HG03520 (cell line): ENCODE measurements around the gene SND1.
A peak's percentile ranks its signal among the peaks of the same experiment; 100 is the strongest.

Experiments used
- ATAC-seq: cut with Tn5 transposase; IDR thresholded peaks from one replicate; pipeline ENCODE4 v1.9.1; 2021; ENCODE audit warnings: mild to moderate bottlenecking, moderate library complexity; ENCODE audit not compliant: unreplicated experiment

The SND1 gene

GRCh38 chr7:127682140-127682539, 30.1 kb downstream of the SND1 start:
- ATAC-seq: no peak

DNA sequence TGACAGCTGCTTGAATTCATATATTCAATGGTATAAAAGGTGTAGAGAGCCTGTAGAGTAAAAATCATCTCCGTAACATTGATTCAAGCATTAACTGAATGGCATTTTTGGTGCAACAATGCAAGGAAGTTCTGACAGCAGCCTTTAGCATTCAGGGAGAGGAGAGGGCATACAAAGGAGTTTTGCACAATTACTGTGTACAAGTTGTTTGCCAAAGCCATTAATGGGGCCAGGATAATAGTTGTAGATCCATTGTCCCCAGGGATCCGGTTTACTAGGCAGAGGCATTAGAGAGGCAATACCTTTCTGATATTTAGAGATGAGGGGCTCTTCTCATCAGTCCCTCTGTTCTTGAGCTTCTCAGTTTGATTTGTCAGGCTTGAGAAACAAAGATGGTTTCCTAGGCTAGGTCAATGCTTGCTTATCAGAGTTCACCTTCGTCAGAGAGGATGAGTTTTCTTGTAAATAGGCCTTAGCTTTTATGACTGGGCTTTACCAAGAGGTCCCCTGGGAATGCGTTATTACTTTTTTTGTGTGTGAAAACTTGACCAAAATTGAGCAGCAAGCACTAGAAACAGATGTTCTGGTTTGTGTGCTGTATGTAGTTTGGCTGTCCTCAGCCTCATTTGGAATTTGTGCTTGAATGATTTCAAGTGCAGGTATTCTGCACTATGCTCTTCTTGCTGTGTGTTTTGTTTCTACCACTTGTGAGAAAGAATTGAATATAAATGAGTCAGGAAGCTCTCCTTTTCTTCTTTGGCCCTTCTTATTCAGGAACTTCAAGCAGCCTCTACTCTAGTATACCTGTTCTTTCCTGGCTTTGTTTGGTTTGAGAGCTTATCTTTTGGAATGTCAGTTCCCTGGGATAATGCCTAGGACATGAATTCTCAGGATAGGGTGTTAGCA, 32.0 kb downstream of the SND1 start:
- ATAC-seq: peak; percentile 61

DNA sequence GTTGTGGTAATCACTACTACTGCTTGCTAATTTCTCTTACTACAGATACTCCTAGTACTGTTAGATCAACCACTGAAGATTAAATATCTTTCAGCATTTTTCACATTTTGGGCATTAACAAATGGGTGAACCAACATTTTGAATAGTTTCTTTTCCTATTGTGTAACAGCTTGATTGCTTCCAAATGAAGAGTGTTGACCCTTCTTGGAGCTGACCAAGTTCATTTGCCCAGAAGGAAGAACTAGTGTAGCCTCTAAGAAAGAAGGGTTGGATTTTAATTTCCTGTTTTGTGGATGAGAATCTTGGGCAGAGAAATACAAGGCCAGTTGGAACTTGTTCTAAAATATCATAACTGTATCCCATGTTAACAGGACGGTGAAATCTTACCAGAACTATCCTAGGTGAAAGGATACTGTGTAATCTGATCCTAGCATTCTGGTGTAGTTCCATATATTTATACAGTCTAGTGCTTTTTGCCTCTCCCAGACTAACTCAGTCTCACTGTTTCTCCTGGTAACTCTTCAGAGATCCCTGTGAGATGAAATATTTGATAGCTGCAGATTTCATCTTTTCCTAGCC, 37.3 kb downstream of the SND1 start:
- ATAC-seq: no peak

DNA sequence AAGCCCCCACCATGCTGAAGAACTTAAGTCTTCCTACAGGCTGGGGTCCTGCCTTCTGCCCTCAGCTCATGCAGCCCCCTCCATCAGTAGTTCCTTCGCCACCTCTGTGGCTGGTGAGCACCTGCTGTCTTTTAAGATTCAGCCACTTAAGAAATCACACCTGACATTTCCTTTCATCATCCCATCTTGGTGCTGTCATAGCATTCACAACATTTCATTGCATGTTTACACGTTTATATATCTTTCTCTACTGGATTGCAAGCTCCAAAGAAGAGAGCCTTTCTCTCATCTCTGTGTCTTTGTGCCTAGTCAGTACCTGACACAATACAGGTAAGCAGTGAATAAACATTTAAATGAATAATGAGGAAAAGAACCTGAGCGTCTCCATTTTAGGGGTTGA, 38.3 kb downstream of the SND1 start:
- ATAC-seq: no peak

- ATAC-seq: no peak
Observed at GRCh38 chr7:127690806-127691205, 38.8 kb downstream of the SND1 start.

DNA sequence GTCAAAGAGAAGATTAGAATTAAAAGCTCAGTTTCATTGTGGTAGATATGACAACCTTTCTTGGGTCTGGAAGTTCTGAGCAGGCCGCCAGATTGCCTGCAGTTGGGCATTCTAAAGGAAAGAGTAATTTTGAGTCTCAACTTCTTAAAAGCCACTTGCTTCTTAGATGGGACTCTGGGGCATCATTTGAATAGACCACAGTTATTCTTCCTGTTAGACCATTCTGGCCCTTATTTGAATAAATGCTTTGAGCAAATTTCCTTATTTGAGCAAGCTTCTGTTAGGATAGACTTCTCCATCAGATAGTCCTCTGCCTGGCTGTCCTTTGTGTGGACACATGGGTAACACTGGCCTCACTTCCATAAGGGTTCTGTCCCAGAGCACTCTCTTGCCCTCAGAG, 40.2 kb downstream of the SND1 start:
- no peak for ATAC-seq

DNA sequence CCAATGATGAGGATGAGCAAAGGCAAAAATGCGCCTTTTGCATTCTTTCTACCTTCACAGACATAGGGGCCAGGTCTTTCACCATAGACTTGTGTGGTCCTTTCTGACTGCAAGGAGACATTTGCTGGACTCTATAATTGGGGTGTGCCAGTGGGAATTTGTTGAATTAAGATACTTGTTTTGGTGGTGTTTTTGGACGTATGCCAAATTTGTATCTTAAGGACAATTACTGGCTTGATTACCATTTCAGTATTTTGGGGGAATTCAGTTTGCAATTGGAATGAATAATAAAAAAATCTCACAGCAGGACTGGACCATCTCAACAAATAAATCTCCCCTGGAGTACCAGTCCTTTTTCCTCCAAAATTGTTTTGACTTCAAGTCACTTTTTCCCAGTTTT, 47.9 kb downstream of the SND1 start:
- ATAC-seq: no peak

DNA sequence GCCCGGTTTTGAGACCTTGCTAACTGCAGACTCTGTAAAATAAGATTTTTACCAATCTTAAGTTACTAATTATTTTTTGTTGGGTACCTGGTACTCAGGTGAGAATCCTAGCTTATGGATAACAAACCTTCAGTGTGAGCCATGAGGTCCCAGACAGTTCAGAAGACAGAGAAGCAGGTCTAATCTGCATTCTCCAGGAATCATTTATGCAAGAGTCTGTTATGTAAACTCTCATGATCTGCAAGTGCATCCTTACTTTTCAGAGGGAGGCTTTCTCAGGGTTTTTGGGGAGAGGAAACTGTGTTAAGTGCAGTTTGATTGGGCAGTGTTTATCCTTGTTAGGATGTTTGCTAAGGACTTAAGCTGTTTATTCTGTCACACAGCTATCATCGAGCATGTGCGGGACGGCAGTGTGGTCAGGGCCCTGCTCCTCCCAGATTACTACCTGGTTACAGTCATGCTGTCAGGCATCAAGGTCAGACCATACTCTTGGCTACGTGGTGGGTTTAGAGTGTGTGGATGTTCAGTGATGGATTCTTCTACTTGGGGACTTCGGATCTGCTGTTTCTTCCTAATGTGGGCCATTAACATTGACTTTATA, 50.2 kb downstream of the SND1 start:
- ATAC-seq: no peak

DNA sequence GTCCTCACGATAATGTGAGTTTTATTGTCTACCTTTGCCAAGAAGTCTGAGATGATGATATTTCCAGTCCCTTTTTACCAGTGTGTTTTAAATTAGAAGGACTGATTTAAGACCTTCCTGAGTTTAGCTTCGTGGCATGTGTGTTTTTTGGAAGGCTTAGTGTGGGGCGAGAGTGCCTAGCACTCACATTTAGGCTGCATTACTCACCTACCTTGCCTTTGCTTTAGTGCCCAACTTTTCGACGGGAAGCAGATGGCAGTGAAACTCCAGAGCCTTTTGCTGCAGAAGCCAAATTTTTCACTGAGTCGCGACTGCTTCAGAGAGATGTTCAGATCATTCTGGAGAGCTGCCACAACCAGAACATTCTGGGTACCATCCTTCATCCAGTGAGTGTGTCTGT, 50.9 kb downstream of the SND1 start:
- ATAC-seq: no peak

GRCh38 chr7:127704211-127704610, 52.2 kb downstream of the SND1 start:
- ATAC-seq: no peak

GRCh38 chr7:127705461-127705959, 53.5 kb downstream of the SND1 start:
- ATAC-seq: no peak

DNA sequence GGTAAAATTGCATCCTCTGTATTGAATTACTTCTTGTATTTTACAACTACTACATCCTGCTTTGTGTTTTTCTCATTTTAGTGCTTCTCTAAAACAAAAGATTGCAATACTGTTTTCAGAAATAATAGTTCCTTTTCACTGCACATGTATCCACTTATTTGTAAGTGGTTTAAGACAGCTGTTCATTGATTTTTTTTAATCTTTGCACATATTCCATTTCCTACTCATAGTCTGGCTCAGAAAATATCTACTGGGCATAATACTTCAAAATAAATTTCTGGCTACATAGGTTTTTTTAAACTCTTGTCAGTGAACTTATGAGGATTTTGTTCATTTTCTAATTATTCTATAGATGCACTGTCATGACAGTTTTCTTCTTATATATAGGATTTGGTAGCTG, 54.8 kb downstream of the SND1 start:
- no peak for ATAC-seq

DNA sequence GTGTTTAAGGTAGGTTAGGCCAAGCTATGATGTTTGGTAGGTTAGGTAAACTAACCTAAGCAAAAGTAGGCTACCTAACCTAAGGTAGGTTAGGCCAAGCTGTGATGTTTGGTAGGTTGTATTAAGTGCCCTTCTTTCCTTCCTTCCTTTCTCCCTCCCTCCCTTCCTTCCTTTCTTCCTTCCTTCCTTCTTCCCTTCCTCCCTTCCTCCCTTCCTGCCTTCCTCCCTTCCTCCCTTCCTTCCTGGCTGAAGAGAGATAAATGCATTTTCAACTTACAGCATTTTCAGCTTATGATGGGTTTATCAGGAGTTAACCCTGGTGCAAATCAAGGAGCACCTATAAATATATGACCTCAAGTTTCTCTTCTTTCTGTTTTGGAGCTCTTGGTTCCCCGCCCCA, 56.2 kb downstream of the SND1 start:
- ATAC-seq: no peak

- ATAC-seq: peak; percentile 55
Observed at GRCh38 chr7:127708788-127709187, 56.8 kb downstream of the SND1 start.

DNA sequence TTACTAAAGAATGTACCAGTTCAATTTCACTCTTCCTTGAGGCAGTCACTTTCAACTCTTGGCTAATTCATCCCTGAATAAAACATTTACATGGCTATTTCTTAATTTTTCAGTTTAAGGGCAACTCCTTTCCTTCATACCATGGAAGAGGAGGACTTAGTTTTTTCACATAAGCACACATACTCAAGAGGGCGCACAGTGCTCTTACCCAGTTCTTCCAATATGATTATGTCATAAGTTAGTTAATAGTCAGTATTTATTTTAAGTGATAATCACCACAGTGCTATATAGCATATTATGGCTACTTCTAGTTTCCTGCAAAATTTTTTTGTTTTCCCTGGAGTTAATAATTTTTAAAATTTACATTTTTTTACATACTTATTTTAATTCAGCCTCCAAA, 58.6 kb downstream of the SND1 start:
- no peak for ATAC-seq

DNA sequence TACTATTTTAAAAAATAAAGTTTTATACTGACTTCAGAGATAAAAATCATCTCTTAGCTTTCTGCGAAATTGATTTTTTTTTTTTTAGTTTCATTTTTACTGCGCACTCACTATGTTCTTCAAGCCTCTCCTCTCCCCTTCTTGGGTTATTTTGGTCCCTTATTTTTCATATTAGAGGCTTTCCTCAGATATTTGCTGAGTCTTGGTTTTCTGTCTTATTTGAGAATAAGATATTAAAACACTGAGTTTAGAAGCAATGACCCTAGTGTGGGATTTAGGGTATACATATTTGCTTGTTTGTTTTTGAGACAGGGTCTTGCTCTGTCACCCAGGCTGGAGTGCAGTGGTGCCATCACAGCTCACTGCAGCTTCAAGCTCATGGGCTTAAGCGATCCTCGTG, 59.9 kb downstream of the SND1 start:
- no peak for ATAC-seq

- no peak for ATAC-seq
Observed at GRCh38 chr7:127713006-127713405, 61.0 kb downstream of the SND1 start.

- ATAC-seq: no peak
Observed at GRCh38 chr7:127713758-127714157, 61.8 kb downstream of the SND1 start.

- no peak for ATAC-seq
Observed at GRCh38 chr7:127715272-127715671, 63.3 kb downstream of the SND1 start.

DNA sequence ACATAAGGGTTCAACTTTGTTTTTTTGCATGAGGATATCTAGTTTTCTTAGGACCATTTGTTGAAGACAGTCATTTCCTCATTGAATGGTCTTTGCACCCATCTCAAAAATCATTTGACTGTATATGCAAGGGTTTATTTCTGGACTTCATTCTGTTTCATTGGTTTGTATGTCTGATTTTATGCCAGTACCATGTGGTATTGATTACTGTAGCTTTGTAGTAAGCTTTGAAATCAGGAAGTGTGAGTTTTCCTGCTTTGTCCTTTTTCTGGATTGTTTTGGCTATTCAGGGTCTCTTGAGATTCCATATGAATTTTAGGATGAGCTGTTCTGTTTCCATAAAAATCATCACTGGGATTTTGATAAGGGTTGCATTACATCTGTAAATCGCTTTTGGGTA, 63.9 kb downstream of the SND1 start:
- no peak for ATAC-seq

DNA sequence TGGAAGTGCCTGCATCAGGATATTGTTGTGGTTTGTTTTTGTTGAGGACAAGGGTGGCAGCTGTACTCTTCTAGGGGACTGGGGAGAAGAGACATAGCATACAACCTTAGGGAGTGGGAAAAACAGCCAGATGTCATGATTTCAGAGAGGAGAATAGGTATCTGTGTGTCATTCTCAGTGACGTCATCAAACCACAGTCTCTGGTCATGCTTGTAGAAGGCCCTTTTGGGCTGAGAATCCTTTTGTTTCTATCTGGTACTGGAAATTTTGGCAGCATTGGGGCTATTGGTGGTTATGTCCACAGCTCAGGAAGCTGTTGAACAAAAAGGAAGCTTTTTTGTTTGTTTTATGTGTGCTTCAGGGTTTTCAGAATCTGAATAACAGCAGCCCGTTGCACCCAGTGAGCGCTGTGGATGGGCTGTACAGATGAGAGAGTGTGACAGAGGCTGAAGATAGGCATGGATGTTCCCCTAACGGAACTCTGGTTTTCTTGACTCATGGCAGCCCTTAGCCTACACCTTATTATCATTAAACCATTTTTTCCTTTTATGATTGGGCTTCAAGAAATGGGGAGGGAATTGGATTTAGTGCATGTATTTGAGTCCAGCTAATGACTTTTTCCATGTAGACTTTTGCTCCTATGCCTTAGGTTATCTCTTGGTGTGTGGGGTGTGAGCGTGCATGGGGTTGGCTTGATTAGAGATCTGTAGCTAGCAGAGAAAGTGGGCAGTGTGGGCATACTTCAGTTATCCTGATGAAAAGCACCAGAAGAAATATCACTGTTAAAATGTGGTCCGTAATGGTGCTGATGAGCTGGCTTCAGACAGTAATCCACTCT, 65.7 kb downstream of the SND1 start:
- no peak for ATAC-seq
